GM13976 (cell line): ENCODE data around the gene MAP2K5.

Experiments used
- DNase-seq: peaks from one replicate; pipeline ENCODE4 v3.0.0; 2012; ENCODE audit warnings: low spot score
- CTCF ChIP-seq: IDR thresholded peaks from 2 replicates; pipeline ENCODE4 v1.5.1; 2012; ENCODE audit warnings: borderline replicate concordance, mild to moderate bottlenecking; ENCODE audit not compliant: insufficient read depth; ENCODE audit errors: extremely low read depth, missing control alignments, control extremely low read depth
- in situ Hi-C: fragments of 300-500 bp; cut with MboI; formaldehyde crosslinking; loops from one replicate; pipeline ENCODE4 v1.12.0; 2022; ENCODE audit warnings: low sequenced_read_pairs, mixed read lengths, inconsistent platforms; ENCODE audit not compliant: unreplicated experiment

The MAP2K5 gene

GRCh38 chr15:67827562-67828277 is 285.2 kb downstream of the MAP2K5 start:
- in situ Hi-C loops = loop anchor here (25.0 kb wide), 1 partner anchor 890 kb away; no protein-coding TSS in a partner anchor
- no peak for TF ChIP-seq CTCF
- no peak for DNase-seq

GRCh38 chr15:67828278-67828968 is 285.9 kb downstream of the MAP2K5 start:
- TF ChIP-seq CTCF = no peak
- in situ Hi-C loops = loop anchor here (25.0 kb wide), 1 partner anchor 891 kb away; no protein-coding TSS in a partner anchor
- no peak for DNase-seq

- DNase-seq = no peak
- in situ Hi-C loops = loop anchor here (25.0 kb wide), 1 partner anchor 892 kb away; no protein-coding TSS in a partner anchor
- TF ChIP-seq CTCF = no peak
These were observed 286.6 kb downstream of the MAP2K5 start for GRCh38 chr15:67828969-67829646.

GRCh38 chr15:67829647-67830504 is 287.4 kb downstream of the MAP2K5 start:
- TF ChIP-seq CTCF = no peak
- in situ Hi-C loops = loop anchor here (10.0 to 25.0 kb wide), 2 partner anchors 375 to 893 kb away; no protein-coding TSS in a partner anchor
- DNase-seq = peak; percentile 12

DNA sequence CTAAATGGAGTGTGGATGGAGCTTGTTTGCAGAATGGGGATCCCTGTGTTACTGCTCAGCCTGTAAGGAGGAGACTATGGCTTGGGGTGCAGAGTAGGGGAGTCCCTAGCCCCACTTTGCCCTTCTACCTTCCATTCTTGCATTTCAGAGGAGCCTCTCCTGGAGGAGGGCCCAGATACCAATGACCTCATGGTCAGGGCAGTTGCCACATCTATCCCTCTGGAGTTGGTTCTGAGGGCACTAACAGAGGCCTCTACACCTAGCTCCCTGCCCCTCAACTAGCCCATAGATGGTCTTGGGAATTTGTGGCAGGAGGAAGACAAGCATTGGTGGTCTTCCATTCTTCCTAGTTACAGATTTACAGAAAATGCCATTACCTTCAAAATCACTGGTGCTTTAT is 288.9 kb downstream of the MAP2K5 start:
- in situ Hi-C loops = loop anchor here (10.0 to 25.0 kb wide), 2 partner anchors 377 to 894 kb away; no protein-coding TSS in a partner anchor
- DNase-seq = no peak
- TF ChIP-seq CTCF = no peak
